ENCODE results near the gene TPD52L2.
A peak's percentile ranks its signal among the peaks of the same experiment; 100 is the strongest.

Gene TPD52L2

DNA sequence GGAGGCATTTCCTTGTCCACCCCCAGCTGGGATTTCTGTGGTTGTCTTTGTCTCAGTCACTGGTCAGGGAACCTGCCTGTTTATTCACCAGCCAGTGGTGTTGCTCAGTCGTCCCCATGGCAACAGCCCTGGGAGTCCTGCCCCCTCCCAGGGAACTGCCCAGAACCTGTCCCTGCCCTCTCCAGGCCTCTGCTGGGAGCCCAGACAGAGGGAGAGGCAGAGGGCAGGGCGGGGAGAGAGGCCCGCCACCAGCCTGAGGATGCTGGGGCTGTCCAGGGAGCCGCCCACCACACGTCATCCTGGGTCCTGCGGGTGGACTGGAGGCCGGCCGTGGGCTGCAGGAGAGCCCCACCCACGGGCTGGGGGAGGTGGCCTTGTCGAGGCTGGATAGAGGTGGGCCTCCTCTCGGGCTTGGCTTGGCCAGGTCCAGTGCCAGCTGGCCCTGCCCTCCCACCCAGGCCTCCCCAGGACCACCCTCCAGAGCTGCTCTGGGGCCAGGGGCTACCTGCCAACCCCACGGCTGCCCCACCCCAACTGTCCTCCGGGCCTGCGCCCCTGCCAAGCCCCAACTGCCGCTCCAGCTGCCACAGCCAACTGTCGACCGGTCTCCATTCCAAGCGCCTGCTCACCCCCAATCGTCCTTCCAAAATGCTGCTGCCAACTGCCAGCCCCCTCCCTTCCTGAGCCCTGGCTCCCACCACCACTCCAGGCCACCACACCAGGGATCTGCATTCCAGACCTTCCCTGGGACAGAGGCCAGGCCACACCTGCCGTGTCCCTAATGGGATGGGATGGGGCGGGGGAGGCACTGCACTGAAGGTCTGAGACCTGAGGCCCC lies 29.8 kb upstream of the TPD52L2 start:
- DNase-seq (ENCODE audit: low read depth) = peak; percentile 90
- TF ChIP-seq, protein P1, sequence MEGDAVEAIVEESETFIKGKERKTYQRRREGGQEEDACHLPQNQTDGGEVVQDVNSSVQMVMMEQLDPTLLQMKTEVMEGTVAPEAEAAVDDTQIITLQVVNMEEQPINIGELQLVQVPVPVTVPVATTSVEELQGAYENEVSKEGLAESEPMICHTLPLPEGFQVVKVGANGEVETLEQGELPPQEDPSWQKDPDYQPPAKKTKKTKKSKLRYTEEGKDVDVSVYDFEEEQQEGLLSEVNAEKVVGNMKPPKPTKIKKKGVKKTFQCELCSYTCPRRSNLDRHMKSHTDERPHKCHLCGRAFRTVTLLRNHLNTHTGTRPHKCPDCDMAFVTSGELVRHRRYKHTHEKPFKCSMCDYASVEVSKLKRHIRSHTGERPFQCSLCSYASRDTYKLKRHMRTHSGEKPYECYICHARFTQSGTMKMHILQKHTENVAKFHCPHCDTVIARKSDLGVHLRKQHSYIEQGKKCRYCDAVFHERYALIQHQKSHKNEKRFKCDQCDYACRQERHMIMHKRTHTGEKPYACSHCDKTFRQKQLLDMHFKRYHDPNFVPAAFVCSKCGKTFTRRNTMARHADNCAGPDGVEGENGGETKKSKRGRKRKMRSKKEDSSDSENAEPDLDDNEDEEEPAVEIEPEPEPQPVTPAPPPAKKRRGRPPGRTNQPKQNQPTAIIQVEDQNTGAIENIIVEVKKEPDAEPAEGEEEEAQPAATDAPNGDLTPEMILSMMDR (IDR thresholded peaks at IDR 0.05; ENCODE audit: insufficient read depth, low read depth, low read length, missing control alignments) = no peak
- no peak overlapping the region for H3K4me3 ChIP-seq (ENCODE audit: low read length)

DNA sequence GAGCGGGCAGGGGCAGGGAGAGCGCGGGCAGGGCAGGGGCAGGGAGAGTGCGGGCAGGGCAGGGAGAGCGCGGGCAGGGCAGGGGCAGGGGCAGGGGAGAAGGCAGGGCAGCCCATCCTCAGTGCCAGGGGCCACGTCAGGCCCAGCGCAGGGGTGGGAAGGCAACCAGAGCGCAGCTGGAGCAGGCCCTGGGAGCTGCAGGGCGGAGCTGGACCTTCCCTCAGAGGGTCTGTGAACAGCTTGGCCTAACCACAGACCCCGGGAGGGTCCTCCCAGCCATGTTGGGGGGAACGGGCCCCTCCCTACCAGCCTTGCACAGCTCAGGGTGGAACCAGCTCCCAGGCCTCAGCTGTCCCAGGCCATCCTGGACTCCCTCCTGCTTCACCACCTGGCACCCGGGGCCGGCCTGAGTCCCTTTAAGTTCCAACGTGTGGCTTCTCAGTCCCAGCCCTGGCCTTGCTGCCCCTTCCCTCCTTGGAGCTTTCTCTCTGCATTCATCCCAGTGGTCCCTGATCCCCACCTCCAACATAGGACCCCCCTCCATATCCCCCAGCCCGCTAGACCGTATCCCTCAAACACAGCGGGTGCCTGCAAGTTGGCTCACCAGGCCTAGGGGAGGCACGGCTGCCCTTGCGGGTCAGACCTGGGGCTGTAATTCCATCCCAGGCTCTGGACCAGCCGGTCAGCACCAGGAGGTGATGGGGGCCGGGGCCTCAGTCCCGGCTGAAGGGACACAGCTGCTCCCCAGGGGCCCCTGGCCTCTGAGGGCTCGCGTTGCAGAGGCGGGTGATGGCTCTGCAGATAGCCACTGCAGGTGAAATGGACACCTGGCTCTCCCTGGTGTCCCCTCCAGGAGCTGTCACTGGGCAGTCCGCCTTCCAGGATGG lies 28.4 kb upstream of the TPD52L2 start:
- TF ChIP-seq, protein P1 (IDR thresholded peaks at IDR 0.05; ENCODE audit: insufficient read depth, low read depth, low read length, missing control alignments) = no peak
- DNase-seq (ENCODE audit: low read depth) = no peak
- H3K4me3 ChIP-seq (ENCODE audit: low read length) = no peak overlapping the region

DNA sequence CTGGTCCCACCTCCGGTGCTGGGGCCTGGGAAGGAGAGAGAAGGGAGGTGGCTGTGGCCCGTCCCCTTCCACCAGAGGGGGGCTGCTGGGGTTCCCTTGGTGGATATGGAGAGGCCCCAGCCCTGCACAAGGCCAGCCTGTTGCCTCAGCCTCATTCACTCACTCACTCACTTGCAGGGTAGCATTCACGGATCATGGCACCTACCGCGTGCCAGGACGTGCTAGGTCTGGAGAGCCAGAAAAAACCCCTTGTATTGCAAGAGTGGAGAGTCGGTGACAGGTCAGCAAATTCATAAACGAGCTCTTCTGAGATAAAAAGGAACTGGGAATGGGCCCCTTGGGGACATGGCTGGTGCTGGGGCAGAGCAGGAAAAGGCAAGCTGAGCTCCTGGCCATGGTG lies 27.6 kb upstream of the TPD52L2 start:
- DNase-seq (ENCODE audit: low read depth) = peak; percentile 49
- TF ChIP-seq, protein P1 (IDR thresholded peaks at IDR 0.05; ENCODE audit: insufficient read depth, low read depth, low read length, missing control alignments) = no peak
- no peak overlapping the region for H3K4me3 ChIP-seq (ENCODE audit: low read length)

DNA sequence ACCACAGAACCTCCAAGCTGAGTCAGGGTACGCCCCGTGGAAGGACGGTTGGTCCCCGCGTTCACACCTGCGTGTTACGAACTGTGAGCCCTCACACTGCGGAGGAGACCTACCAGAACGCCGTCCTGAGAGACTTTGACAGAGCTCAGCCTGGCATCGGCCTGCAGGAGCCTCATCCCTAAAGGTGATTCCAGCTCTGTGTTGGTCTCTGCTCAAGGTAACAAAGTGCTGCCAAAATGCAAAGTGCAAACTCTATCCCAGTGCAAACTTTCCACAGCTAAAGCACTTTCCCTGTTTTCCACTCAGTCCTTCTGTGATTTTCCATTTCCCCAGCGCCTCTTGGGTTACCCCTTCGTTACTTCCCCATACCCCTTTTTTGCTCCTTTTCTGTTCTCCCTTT lies 25.4 kb upstream of the TPD52L2 start:
- TF ChIP-seq, protein P1 (IDR thresholded peaks at IDR 0.05; ENCODE audit: insufficient read depth, low read depth, low read length, missing control alignments) = no peak
- no peak for DNase-seq (ENCODE audit: low read depth)
- H3K4me3 ChIP-seq (ENCODE audit: low read length) = no peak overlapping the region

DNA sequence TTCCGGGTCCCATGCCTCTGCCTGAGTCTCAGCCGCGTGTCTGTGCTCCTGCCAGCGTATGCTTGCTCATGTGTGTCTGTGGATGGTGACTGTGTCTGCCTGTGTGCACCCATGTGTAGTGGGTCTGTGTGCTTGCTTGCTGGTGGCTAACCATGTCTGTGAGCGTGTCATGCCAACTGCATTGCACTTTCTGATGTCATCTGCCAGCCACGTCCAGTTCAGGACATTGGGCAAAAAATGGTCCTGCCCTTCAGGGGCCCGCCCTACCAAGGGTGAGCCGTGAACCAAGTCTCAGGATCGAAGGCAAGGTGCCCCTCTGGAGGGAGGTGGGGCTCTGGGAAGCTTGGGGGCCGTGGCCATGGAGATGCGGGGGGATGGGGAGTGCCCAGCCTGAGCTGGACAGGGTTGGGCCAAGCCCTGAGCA lies 24.7 kb upstream of the TPD52L2 start:
- TF ChIP-seq, protein P1 (IDR thresholded peaks at IDR 0.05; ENCODE audit: insufficient read depth, low read depth, low read length, missing control alignments) = no peak
- H3K4me3 ChIP-seq (ENCODE audit: low read length) = no peak overlapping the region
- DNase-seq (ENCODE audit: low read depth) = no peak

DNA sequence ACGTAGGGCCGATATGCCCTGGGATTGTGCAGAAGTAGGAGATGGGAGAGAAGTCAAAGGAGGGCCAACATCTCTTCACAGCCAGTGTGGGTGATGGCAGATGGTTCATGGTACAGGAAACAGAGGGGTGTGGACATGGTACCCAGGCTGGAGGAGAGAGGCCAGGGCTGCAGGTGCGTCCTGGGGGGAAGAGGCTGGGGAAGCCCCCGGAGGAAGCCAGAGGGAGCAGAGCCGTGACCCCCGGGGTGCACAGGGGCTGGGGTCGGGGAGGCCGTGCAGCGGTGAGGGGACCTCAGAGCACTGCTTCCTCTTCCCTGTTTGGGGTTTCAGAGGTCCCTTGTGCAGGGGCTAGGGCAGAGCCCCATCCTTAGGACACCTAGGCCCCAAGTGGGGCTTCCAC lies 22.8 kb upstream of the TPD52L2 start:
- no peak overlapping the region for H3K4me3 ChIP-seq (ENCODE audit: low read length)
- no peak for DNase-seq (ENCODE audit: low read depth)
- TF ChIP-seq, protein P1 (IDR thresholded peaks at IDR 0.05; ENCODE audit: insufficient read depth, low read depth, low read length, missing control alignments) = no peak
